NCI-H2107 treated with DMSO at 0.1 percent for 48 hours (cell line): ENCODE results near the gene IFNA4.
"Not testable (repeated sequence)": the region's sequence is repeated elsewhere in the genome, so short reads cannot be mapped to it uniquely, and the experiment has no call there.

Source experiments
- DNase-seq: peaks from one replicate; lab custom pipeline; 2025; ENCODE audit not compliant: unreplicated experiment; lab: John Stamatoyannopoulos, UW

The IFNA4 gene

GRCh38 chr9:21166560-21166959 is 20.8 kb downstream of the IFNA4 start, which contains the start of gene IFNA21:
IFNA21 (minus strand) TSS chr9:21166660; CDS start chr9:21166612, 48 bp downstream.
- not testable (repeated sequence) for DNase-seq

GRCh38 chr9:21165516-21165915 is 21.9 kb downstream of the IFNA4 start:
- DNase-seq, result no peak

- DNase-seq, result no peak
Observed at GRCh38 chr9:21160178-21160577, 27.2 kb downstream of the IFNA4 start.

- no peak for DNase-seq
Observed at GRCh38 chr9:21155501-21155900, 31.9 kb downstream of the IFNA4 start.

- peak; percentile 16 for DNase-seq
Observed at GRCh38 chr9:21154018-21154608, 33.3 kb downstream of the IFNA4 start.

GRCh38 chr9:21153336-21154017 is 33.9 kb downstream of the IFNA4 start:
- DNase-seq, result no peak

GRCh38 chr9:21144603-21145002 is 42.8 kb downstream of the IFNA4 start:
- no peak for DNase-seq

- DNase-seq, result no peak
Observed at GRCh38 chr9:21141427-21141882, 45.9 kb downstream of the IFNA4 start, which contains the start of gene IFNW1. IFNW1 (minus strand) TSS chr9:21141832; CDS start chr9:21141570, 262 bp downstream.

- DNase-seq, result no peak
Observed at GRCh38 chr9:21137020-21137419, 50.4 kb downstream of the IFNA4 start.
